ENCODE measurements around the gene PNPLA3.
A peak's percentile ranks its signal among the peaks of the same experiment; 100 is the strongest.

The PNPLA3 gene

DNA sequence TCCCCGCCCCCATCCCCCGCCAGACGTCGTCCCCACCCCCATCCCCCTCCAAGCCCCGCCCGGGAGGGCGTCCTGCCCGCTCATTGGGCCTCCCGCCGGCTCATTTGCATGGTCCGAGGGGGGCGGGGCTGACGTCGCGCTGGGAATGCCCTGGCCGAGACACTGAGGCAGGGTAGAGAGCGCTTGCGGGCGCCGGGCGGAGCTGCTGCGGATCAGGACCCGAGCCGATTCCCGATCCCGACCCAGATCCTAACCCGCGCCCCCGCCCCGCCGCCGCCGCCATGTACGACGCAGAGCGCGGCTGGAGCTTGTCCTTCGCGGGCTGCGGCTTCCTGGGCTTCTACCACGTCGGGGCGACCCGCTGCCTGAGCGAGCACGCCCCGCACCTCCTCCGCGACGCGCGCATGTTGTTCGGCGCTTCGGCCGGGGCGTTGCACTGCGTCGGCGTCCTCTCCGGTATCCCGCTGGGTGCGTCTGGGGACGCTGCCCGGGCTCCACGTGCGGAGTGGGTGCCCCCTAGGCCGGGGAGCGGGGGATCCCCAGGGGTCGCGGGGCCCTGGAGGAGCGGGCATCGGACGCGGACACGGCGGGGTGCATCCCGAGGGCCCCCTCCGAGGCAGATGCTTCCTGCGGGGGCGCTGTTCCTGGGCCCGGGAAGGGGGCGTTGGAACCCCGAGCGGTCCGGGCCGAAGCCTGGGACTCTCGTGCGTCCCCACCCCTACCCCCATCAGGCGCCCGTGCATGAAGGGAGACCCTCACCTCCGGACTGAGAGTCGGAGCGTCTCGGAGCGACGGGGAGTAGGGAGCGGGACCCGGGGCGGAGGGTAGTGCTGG is at the start of gene PNPLA3:
Gene PNPLA3 (plus strand): TSS at position 175 of the 834 bp plus-strand sequence. CDS start 107 bp downstream, at position 282.
- DNase-seq = peak; percentile 30

- DNase-seq = no peak
Measured at GRCh38 chr22:43876866-43877509, 46.6 kb upstream of the PNPLA3 start.

DNA sequence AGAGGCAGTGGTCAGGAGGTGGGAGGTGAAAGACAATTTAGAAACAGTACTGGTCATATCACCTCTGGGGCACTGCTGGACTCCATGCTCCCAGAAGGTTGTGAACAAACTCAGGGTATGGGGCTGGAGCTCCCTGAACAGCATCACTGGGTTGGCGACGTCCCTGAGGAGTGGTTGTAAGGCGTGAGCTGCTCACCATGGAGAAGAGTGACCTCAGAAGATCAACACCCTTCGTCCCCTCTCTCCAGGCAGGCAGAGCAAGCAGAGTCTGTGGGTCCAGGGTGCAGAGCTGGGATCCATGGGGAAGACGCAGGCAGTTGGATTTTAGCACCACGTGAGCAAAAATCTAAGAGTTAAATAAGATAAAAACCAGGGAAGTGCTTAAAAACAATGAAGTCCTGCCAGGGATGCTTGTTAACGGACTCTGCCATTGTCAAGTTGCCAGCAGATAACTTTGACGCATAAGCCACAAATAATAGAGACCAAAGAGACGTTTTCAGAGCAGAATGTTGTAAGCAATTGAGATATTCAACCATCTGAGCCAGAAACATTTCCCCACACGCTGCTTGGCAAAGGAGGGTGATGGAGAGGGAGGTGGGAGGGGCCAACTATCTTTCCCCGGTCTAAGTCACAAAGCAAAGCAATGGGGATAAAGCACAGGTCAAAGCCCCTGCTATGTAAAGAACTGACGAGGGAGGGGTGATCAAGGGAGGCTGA is 45.4 kb upstream of the PNPLA3 start:
- no peak for DNase-seq

DNA sequence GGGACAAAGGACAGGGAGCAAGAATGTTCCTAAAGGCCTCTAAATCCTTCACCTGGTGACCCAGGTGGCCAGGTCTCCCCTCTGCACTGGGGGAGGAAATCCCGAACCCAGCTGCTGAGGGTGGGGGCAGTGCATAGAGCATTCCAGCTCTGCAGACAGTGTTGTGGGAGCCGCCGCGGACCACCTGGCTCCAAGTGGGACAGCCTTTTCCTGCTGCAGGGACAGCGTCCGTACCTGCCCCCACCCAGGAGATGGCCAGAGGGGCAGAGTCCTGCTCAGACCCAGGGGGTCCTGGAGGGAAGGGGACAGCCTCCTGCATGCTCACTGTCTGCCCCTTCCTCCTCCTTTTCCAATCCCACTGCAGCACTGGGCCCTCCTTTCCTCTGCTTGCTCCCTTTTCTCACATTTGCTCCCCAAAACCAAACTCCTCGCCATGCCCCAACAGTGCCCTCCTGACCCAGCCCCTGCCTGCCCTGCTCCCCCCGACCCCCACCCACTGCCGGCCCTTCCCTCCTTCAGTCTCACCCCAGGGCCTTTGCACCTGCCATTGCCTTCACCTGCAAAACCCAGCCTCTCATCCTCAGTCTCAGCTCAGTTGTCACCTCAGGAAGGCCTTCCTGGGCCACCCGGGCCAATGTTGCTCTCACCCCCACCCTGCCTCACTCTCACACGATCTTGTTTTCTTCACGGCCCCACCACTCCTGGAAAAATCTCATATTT is 44.6 kb upstream of the PNPLA3 start:
- DNase-seq = no peak

- DNase-seq = no peak
Measured at GRCh38 chr22:43879901-43880540, 43.6 kb upstream of the PNPLA3 start.

DNA sequence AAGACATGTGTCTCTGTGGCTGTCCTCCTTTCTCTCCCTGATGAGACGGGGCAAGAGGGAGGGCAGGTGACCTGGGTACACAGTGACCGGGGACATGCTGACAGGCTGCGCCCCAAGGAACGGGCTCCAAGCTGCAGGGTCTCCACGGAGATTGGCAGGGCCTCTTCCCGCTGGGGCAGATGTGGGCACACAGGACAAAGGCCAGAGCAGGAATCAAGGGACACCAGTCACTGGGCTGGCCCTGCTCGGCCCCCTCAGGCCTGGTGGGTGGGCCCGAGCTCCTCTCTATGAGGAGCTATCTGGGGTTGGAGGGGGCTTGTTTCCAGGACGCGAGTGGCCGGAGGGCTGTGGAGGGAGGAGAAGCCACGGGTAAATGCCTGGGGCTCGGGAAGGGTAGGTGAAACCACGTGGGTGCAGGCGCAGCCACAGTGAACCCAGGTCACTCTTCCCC is 43.0 kb upstream of the PNPLA3 start:
- no peak for DNase-seq

- no peak for DNase-seq
Measured at GRCh38 chr22:43881091-43882061, 42.2 kb upstream of the PNPLA3 start.

GRCh38 chr22:43882122-43882767 is 41.4 kb upstream of the PNPLA3 start:
- no peak for DNase-seq

- DNase-seq = peak; percentile 59
Measured at GRCh38 chr22:43883012-43883661, 40.5 kb upstream of the PNPLA3 start.

- no peak for DNase-seq
Measured at GRCh38 chr22:43883719-43884415, 39.7 kb upstream of the PNPLA3 start.

GRCh38 chr22:43884600-43885318 is 38.8 kb upstream of the PNPLA3 start:
- peak; percentile 10 for DNase-seq

GRCh38 chr22:43885319-43885671 is 38.3 kb upstream of the PNPLA3 start:
- no peak for DNase-seq

GRCh38 chr22:43885786-43886185 is 37.8 kb upstream of the PNPLA3 start:
- no peak for DNase-seq

DNA sequence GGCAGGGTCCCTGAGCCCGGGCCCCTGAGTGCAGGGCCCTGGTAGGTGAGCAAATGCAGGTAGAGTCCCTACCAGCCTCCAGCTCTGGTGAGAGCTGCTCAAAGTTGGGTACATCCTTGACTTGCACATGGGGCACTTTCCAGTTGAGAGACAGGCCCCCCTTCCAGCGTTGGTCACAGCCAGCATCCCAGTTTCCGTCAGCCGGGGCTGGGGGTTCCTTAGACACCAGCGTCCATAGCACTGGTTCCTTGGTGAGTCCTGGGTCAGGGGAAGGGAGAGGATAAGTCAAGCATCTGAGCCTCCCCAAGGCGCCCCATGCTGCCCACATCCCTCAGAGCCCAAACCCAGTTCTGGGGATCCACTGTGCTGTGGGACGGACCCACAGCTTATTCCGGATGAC is 37.4 kb upstream of the PNPLA3 start:
- no peak for DNase-seq

DNA sequence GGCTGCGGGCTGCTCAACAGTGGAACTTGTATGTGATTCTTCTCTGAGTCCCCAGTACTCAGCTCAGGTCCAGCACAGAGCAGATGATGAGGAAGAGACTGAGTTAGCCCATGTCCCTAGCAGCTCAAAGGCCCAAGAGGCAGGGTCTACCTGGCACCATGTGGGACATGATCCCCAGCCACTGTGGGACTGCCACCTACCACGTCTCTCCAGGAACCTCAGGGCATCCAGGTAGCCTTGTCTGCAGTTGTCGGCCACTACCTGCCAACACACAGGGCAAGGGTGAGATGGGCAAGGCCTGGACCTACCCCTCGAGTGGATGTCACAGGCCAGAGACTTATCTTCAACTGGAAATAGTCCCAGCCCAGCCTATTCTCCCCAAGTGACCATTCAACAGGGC is 36.2 kb upstream of the PNPLA3 start:
- DNase-seq = no peak

DNA sequence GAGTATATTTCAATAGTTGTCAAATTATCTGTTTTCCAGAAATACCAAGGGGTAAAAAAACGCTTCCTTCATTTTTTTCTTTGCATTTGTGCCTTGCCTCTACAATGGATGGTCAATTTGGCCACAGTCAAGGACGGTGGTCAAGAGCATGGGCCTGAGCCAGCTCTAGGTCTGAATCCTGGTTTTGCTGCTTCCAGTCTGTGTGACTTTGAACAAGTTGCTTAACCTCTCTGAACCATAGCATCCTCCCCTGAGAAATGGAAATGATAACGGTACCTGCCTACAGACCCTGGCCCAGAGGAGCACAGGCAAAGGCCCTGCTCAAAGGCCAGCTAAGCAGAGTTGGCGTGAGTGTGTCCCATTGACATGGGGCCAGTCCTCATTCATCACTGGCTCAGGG is 34.9 kb upstream of the PNPLA3 start:
- no peak for DNase-seq

- no peak for DNase-seq
Measured at GRCh38 chr22:43889201-43889859, 34.3 kb upstream of the PNPLA3 start.

GRCh38 chr22:43889860-43890253 is 33.7 kb upstream of the PNPLA3 start:
- no peak for DNase-seq

Data from KG1 (cell line).